Chondrocyte (in vitro differentiated cells): ENCODE data around the gene ITPKA. TPM values are rescaled to one million over a fixed set of nuclear protein-coding genes. Genes with fewer than 3 reads are reported as not detected.

Experiments used
- DNase-seq: peaks from one replicate; pipeline ENCODE4 v3.0.0; 2021; ENCODE audit warnings: mixed read lengths, low spot score
- H3K27ac Mint-ChIP-seq: one replicate; pipeline ENCODE4 v1.8.0; 2021; ENCODE audit warnings: mild to moderate bottlenecking, moderate library complexity, mixed read lengths; ENCODE audit not compliant: unreplicated experiment
- H3K27me3 Mint-ChIP-seq: 2 replicates; pipeline ENCODE4 v1.8.0; 2021; ENCODE audit warnings: low read depth, mixed read lengths
- H3K36me3 Mint-ChIP-seq: 2 replicates; pipeline ENCODE4 v1.8.0; 2021; ENCODE audit warnings: low read depth, mixed read lengths
- H3K4me1 Mint-ChIP-seq: 2 replicates; pipeline ENCODE4 v1.8.0; 2021; ENCODE audit warnings: low read depth, mild to moderate bottlenecking, mixed read lengths
- H3K4me3 Mint-ChIP-seq: one replicate; pipeline ENCODE4 v1.8.0; 2021; ENCODE audit warnings: mild to moderate bottlenecking, moderate library complexity, mixed read lengths; ENCODE audit not compliant: unreplicated experiment
- H3K9me3 Mint-ChIP-seq: 2 replicates; pipeline ENCODE4 v1.8.0; 2021; ENCODE audit warnings: low read depth, mixed read lengths
- CTCF ChIP-seq: fragments of 200-600 bp; sonication (generic); IDR thresholded peaks from 2 replicates; pipeline ENCODE4 v1.5.0; 2021; ENCODE audit warnings: antibody characterized with exemption, mild to moderate bottlenecking, moderate library complexity
- total RNA-seq: library from RNA; stranded (reverse); gene quantifications from 3 replicates; pipeline ENCODE4 v1.2.1, GENCODE V29; 2021

ITPKA gene
- total RNA-seq, 1 donor from 2014 or later, result 0.32 TPM

DNA sequence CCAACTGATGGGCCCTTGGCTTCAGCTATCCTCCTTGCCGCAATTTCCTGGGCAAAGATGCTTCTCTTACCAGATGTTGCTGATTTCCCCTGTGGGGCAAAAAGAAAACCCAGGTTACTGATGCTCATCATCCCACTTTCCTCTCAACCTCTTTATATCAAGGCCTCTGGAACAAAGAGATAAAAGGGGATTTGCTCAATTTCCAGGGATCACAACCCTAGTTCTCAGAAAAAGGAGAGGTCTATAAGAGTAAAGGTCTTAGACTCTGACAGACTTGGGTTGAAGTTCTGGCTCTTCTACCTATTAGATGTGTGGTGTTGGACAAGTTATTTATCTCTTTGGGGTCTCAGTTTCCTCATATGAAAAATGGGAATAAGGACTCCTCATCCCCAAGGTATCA is 41.9 kb downstream of the ITPKA start:
- Mint-ChIP-seq H3K4me1 (peaks cover 3% of the 10 kb centered on the region), H3K27ac (no peak overlapping the region)
- no peak for TF ChIP-seq CTCF

GRCh38 chr15:41536866-41537265 is 43.2 kb downstream of the ITPKA start:
- peaks cover 22% of the 10 kb centered on the region for H3K36me3 Mint-ChIP-seq
- H3K27me3 Mint-ChIP-seq, result no peaks in the 10 kb centered on the region
- TF ChIP-seq CTCF, result no peak
- no peak overlapping the region for H3K4me3 Mint-ChIP-seq
- no peak for DNase-seq
- no peak overlapping the region for H3K27ac Mint-ChIP-seq
- no peaks in the 10 kb centered on the region for H3K9me3 Mint-ChIP-seq
- peaks cover 3% of the 10 kb centered on the region for H3K4me1 Mint-ChIP-seq

More for the DNA sequence above, 41.9 kb downstream of the ITPKA start:
- Mint-ChIP-seq H3K9me3 (no peaks in the 10 kb centered on the region), H3K27me3 (no peaks in the 10 kb centered on the region), H3K36me3 (peaks cover 30% of the 10 kb centered on the region), H3K4me3 (no peak overlapping the region)
- DNase-seq, result no peak

GRCh38 chr15:41543521-41543870 is 49.8 kb downstream of the ITPKA start:
- no peaks in the 10 kb centered on the region for H3K27me3 Mint-ChIP-seq
- DNase-seq, result no peak
- TF ChIP-seq CTCF, result no peak
- peaks cover 13% of the 10 kb centered on the region for H3K4me1 Mint-ChIP-seq
- H3K27ac Mint-ChIP-seq, result peak overlapping the region; percentile 97
- no peaks in the 10 kb centered on the region for H3K9me3 Mint-ChIP-seq
- no peaks in the 10 kb centered on the region for H3K36me3 Mint-ChIP-seq
- H3K4me3 Mint-ChIP-seq, result peak overlapping the region; percentile 98

DNA sequence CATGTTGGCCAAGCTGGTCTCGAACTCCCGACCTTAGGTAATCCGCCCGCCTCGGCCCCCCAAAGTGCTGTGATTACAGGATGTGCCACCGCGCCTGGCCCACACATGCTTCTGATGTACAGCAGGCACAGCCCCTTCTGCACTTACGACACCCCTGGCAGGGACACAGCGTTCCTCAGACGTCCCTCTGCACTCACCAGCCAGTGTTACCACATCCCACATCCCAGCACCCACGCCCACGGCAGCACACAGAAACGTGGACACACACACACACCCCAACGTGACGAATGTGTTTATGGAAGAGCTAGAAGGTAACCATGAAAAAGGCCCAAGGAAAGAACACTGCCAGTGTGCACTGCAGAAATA is 51.0 kb downstream of the ITPKA start:
- Mint-ChIP-seq H3K27ac (peak overlapping the region; percentile 57), H3K36me3 (no peaks in the 10 kb centered on the region), H3K27me3 (no peaks in the 10 kb centered on the region), H3K4me1 (peaks cover 10% of the 10 kb centered on the region), H3K4me3 (peak overlapping the region; percentile 98), H3K9me3 (no peaks in the 10 kb centered on the region)
- DNase-seq, result no peak
- no peak for TF ChIP-seq CTCF

GRCh38 chr15:41545218-41545617 is 51.5 kb downstream of the ITPKA start:
- Mint-ChIP-seq H3K36me3 (no peaks in the 10 kb centered on the region), H3K9me3 (no peaks in the 10 kb centered on the region), H3K4me3 (peak overlapping the region; percentile 98), H3K27me3 (no peaks in the 10 kb centered on the region), H3K4me1 (peaks cover 10% of the 10 kb centered on the region), H3K27ac (no peak overlapping the region)
- no peak for TF ChIP-seq CTCF
- no peak for DNase-seq
